GM18508 (cell line): ENCODE results near the gene CD44.
"Not testable (repeated sequence)": the region's sequence is repeated elsewhere in the genome, so short reads cannot be mapped to it uniquely, and the experiment has no call there.

Experiments
- ATAC-seq: cut with Tn5 transposase; IDR thresholded peaks from one replicate; pipeline ENCODE4 v1.9.1; 2021; ENCODE audit warnings: moderate number of reproducible peaks; ENCODE audit not compliant: insufficient read depth, unreplicated experiment

The CD44 gene

GRCh38 chr11:35206616-35207015 is 67.6 kb downstream of the CD44 start:
- ATAC-seq = no peak

- ATAC-seq = no peak
Measured at GRCh38 chr11:35207471-35208403, 68.8 kb downstream of the CD44 start.

DNA sequence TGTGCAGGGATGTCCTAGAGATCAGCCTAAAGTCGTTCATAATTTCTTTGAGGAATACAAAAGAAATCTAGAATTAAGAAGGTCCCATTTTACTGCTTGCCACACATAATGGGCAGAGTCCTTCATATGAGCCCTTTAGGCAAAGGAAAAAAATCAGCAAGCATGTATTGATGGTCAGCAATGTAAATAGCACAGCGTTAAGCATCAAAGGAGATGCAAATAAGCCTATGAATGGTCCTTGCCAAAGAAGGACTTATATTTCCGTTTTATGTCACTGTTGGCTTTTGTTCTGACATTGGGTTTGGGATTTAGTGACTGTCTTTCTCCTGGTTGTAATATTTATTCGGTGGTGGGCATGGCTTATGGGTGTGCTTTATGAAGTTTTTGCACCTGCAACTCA is 69.8 kb downstream of the CD44 start:
- no peak for ATAC-seq

DNA sequence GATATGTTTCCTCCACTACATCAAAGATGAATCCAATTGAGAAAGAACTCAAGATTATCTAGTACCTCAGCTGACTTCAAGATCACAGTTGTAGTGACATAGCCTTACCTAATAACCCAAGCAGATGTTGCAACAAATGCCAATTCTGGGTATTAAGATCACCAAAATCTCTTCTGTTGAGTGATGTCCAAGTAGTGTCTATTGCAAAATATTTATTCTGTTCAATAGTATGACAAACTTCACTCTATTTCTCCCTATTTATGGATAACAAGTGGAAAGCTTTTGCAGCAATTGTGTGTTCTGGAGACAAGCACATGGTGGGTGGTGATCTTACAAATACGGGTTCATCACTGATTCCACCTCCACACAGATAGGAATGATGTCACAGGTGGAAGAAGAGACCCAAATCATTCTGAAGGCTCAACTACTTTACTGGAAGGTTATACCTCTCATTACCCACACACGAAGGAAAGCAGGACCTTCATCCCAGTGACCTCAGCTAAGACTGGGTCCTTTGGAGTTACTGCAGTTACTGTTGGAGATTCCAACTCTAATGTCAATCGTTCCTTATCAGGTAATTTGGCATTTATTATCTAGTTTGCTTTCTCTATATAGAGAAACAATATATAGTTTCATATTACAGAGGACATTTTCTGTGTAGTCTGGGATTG is 72.0 kb downstream of the CD44 start:
- ATAC-seq = no peak

GRCh38 chr11:35211952-35212351 is 73.0 kb downstream of the CD44 start:
- ATAC-seq = no peak

- ATAC-seq = no peak
Measured at GRCh38 chr11:35214226-35214770, 75.3 kb downstream of the CD44 start.

DNA sequence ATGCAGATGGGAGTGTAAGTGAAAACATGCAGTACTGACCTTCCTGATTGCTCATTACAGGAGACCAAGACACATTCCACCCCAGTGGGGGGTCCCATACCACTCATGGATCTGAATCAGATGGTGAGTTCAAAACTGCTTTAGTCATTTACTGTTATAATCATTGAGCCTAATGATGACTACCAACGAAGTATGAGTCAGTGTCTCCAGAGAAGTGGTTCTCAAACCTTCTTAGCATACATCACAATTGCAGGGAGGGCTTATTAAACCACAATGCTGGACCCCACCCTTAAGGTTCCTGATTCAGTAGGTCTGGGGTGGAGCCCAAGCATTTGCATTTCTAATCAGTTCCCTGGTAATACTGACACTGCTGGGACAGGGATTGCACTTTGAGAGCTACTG is 75.8 kb downstream of the CD44 start:
- ATAC-seq = no peak

DNA sequence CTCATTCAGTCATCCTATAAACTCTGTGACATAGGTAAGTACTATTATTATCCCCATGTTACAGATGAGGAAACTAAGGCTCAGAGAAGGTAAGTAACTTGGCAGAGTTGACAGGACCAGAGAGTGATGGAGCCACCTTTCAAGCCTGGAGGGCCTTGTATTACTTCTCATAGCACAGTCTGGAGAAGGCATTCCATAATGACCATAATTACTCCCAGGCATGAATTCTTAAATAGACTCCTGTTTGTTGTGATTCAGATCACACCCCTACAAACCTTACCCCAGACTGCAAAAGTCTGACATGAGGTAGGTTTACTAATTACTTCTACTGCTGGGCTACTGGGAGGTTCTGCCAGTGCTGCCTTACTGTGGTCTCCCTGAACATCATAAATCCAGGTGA is 77.0 kb downstream of the CD44 start:
- no peak for ATAC-seq

GRCh38 chr11:35216962-35217678 is 78.1 kb downstream of the CD44 start:
- ATAC-seq = no peak

DNA sequence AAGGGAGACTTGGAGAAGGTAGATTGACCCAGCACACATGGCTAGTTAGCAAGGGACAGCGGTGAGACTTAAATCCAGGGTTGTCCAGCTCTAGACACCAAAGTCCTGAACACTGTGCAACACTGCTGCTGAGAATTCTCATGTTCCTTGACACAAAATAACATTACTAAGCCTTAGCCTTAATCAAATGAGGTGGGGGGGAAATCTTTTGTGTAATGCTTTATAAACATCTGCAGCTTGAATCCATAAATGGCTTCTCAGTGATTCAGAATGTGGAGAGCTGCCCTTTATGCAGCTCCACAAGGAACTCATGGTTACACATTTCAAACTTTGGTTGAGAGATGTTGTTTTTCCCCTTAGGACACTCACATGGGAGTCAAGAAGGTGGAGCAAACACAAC is 80.0 kb downstream of the CD44 start:
- no peak for ATAC-seq

- no peak for ATAC-seq
Measured at GRCh38 chr11:35223371-35223796, 84.4 kb downstream of the CD44 start.

DNA sequence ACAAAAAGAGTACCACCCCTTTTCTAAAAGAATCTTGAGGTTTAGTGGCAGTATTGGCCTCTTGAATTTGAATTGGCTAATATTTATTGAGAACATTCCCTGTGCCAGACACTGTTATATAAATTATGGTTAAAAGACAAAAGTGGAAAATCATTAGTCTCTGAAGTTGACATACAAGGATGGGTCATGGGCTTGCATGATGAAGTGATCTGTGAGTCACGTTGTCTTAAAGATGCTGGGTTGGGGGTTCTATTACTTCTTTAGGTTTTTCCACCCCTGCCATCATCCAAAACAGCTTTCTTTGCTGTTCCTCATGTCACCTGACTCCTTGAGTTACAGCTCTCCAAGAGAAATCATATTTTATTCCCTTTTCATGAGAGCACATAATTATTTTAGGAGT is 85.0 kb downstream of the CD44 start:
- ATAC-seq = no peak

GRCh38 chr11:35225946-35226520 is 87.1 kb downstream of the CD44 start:
- ATAC-seq = no peak

- ATAC-seq = not testable (repeated sequence)
Measured at GRCh38 chr11:35226756-35227155, 87.8 kb downstream of the CD44 start.

GRCh38 chr11:35227576-35228327 is 88.8 kb downstream of the CD44 start:
- no peak for ATAC-seq

GRCh38 chr11:35228328-35228725 is 89.4 kb downstream of the CD44 start:
- ATAC-seq = no peak

DNA sequence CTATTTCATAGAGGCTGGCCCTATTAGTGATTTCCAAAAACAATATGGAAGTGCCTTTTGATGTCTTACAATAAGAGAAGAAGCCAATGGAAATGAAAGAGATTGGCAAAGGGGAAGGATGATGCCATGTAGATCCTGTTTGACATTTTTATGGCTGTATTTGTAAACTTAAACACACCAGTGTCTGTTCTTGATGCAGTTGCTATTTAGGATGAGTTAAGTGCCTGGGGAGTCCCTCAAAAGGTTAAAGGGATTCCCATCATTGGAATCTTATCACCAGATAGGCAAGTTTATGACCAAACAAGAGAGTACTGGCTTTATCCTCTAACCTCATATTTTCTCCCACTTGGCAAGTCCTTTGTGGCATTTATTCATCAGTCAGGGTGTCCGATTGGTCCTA is 91.4 kb downstream of the CD44 start:
- ATAC-seq = no peak

- ATAC-seq = no peak
Measured at GRCh38 chr11:35231076-35231860, 92.3 kb downstream of the CD44 start.

DNA sequence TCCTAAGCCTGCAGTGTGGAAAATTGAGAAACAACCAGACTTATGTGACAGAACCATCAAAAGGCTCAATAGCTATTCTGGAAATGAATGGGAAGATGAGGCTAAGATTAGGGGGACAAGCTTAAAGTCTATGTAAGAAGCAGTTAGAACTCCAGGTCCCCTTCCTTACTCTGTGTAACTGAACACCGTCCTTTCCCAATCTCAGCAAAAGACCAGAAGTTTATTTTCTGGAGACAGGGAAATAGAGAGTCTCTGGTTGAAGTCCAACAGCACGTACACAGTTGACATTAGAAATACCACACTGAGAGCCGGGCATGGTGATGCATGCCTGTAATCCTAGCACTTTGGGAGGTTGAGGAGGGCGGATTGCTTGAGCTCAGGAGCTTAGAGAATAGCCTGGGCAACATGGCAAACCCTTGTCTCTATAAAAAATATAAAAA is 93.9 kb downstream of the CD44 start:
- ATAC-seq = no peak
